ENCODE results near the gene HEXIM2. TPM values are rescaled to one million over a fixed set of nuclear protein-coding genes. Genes with fewer than 3 reads are reported as not detected.
"Not testable (repeated sequence)": the region's sequence is repeated elsewhere in the genome, so short reads cannot be mapped to it uniquely, and the experiment has no call there.

HEXIM2 gene
- total RNA-seq, 1 donor from 2014 or later, result 9.0 TPM

DNA sequence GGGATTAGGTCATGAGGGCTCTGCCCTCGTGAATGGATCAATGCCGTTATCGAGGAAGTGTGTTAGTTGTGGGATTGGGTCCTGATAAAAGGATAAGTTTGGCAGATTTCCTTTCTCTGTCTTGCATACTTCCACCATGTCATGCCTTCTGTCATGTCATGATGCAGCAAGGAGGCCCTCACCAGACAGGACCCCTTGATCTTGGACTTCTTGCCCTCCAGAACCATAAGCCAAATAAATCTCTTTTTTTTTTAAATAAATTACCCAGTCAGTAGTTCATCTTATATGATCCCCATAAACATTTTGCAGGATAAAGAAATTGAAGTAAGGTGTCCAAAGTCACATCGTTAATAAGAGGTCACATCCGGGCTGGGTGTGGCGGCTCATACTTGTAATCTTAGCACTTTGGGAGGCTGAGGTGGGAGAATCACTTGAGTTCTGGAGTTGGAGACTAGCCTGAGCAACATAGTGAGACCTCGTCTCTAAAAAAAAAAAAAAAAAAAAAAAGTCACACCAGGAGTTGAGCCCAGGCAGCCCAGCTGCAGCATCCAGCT, 25.2 kb downstream of the HEXIM2 start:
- intact Hi-C loops (cut with DNase I), result no loop called here
- no peak for ATAC-seq
- DNase-seq (ENCODE audit: missing footprints), result no peak

DNA sequence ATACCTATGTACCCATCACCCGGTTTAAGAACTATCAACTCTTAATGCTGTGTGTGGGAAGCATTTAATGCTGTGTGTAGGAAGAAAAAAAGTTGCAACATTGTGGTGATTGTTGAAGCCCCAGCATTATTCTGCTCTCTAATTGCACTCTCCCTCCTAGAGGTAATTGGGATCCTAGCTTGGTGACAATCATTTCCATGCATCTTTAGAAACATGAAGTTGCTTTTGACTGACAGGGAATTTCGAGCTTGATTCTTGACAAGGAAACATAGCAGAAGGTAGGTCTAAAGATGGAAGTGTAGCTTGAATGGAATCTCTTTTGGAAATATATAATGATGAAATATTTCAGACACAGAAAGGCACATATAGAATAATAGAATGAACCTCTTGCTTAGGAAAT, 27.3 kb downstream of the HEXIM2 start:
- intact Hi-C loops (cut with DNase I), result no loop called here
- no peak for DNase-seq (ENCODE audit: missing footprints)

DNA sequence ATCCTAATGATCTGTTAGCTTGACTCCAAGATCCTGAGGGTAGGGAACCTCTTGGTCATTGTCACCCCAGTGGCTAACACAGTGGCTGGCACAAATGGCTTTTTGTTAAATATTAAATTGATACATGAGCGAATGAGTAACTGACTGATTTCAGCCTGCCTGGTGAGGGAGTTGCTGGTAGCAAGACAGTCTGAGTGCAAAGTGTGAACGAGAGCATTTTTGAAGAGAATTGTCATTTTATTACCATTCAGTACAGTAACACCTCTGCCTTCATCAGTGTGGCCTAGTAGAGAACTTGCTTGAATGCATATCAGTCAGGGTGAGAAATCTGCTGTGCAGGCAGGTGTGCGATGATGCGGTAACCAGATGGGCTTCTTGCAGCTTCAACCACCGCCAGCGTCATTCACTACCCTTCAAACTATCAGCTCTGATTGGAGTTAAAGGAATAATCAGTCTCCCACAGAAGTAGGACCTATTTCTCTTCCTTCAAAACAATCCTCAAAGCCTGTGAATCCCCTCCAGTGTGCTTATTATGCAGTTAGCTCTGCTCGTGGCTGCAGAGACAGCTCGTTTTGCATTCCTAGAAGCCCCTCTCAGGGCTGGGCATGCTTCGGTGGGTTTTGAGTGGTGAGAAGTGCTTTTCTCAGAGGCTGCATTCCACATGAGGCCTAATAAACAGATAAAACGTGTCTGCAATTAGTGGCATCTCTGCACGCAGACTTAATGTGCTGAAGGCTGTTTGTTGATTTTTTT, 29.0 kb downstream of the HEXIM2 start:
- DNase-seq (ENCODE audit: missing footprints), result no peak
- intact Hi-C loops (cut with DNase I), result no loop called here

More for the DNA sequence above, 27.3 kb downstream of the HEXIM2 start:
- no peak for ATAC-seq

DNA sequence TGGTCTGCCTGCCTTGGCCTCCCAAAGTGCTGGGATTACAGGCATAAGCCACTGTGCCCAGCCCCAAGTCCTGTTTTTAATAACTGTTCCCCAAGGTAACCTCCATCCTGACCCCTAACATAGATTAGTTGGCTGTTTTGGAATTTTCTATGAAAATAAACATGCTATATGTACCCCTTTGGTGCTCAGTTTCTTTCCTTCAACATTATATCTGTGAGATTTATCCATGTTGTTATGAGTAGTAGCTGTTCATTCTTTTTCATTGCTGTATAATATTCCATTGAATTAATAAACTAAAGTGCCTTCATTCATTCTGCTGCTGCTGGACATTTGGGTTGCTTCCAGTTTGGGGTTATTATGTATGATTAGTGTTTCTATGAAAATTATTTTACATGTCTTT, 33.7 kb downstream of the HEXIM2 start:
- intact Hi-C loops (cut with DNase I), result no loop called here
- no peak for ATAC-seq
- DNase-seq (ENCODE audit: missing footprints), result no peak

More for the DNA sequence above, 29.0 kb downstream of the HEXIM2 start:
- no peak for ATAC-seq

DNA sequence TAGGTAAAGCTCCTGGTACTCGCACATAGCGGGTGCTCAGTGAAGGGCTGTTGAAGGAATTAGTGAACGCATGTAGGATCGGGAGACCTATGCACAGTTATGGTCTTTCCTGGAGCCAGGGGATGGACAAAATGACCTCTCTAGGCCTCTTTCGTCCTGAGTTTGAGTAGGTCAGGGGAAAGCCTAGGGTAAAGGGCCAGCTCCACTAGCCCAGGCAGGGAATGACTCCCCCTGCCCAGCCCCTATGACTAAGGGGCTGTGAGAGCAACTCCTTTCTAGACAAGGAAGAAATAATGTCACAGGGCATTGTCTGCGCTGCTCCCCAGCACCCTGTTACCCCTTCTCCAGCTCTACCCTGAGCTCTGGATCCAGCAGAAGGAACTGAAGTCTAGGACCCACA, 35.4 kb downstream of the HEXIM2 start:
- ATAC-seq (no peak), DNase-seq (ENCODE audit: missing footprints) (no peak)
- intact Hi-C loops (cut with DNase I), result loop anchor here (1.0 kb wide), 1 partner anchor 62 kb away; the partner anchor contains the start of gene ACBD4

DNA sequence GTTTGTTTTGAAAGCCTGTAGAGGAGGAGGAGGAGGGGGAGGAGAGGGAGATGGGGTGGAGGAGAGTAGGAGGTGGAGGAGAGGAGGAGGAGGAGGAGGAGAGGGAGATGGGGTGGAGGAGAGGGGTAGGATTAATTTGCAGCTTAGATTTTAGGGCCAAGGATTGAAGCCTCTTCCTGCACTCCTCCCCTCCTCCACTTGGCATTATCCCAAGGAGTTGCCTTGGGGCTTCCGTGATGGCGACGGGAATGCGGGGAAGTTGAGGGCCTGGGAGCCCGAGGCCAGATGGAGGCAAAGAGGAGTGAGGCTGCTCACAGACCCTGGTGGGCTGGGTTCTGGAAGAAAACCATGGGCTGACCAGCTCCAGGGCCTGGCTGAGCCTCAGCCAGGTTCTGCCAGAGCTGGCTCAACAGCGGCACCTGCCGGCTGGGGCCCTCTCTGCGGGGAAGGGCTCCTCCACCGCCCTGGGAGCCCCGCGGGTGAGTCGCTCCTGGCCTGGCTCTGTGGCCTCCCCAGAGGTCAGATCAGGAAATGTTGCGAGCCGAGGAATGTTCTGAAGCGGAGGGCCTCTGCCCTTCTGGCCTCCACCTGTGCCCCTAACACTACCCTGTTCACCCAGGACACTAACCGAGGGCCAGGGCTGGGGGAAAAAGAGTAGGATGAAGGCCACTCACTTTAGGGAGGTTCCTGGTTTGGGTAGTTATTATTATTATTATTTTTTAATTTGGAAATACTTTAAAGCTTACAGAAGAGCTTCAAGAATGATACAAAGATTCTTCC, 36.1 kb downstream of the HEXIM2 start:
- DNase-seq (ENCODE audit: missing footprints) (peak; percentile 96), ATAC-seq (peak; percentile 92)
- intact Hi-C loops (cut with DNase I), result loop anchor here (1.0 kb wide), 1 partner anchor 62 kb away; the partner anchor contains the start of gene ACBD4

DNA sequence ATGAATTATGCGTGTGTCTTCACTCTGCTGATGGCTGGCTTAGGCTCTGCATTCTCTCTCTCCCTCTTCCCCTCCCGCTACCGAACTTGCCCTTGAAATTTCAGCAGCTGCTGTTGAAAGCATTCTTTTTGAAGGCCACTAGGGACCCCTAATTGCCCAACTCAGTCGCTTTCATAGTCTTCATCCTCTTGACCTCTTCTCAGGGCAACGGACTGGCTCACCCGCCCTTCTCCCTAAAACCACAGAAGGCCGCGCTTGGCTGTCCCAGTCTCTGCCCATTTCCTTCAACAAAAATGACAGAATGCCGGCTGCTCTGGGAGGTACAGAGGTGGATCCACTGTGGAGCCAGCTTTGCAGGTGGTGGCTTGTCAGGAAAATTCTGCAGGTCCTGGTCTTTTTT, 39.0 kb downstream of the HEXIM2 start:
- DNase-seq (ENCODE audit: missing footprints) (no peak), ATAC-seq (peak; percentile 71)
- intact Hi-C loops (cut with DNase I), result no loop called here

DNA sequence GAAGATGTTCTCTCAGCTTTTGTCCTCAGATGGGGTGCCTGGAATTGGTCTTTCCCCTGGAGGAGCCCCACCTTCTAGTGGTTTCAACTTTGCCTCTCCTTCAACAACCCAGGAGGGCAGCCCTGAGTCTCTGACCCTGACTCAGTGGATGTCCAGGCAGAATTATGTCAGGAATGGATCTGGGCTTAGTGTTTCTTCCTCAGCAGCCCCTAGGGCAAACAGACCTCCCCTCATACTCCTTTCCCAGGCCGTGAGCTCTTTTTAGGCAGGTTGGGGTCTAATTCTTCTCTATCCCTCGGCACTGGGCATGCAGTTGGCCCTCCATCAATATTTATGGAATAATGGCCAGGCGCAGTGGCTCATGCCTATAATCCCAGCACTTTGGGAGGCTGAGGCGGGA, 39.8 kb downstream of the HEXIM2 start:
- intact Hi-C loops (cut with DNase I), result no loop called here
- ATAC-seq (no peak), DNase-seq (ENCODE audit: missing footprints) (no peak)

DNA sequence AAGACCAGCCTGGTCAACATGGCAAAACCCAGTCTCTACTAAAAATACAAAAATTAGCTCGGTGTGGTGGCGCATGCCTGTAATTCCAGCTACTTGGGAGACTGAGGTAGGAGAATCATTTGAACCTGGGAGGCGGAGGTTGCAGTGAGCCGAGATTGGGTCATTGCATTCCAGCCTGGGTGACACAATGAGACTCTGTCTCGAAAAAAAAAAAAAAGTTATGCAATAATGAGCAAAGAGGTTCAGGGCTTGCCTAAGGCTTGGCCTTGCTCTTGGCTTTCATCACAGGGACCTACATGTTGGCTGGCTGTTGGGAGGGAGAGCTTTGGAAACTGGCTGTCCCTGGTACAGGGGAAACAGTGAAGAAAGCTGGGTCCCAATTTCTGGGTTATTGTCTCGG, 40.2 kb downstream of the HEXIM2 start:
- DNase-seq (ENCODE audit: missing footprints); intact Hi-C loops (cut with DNase I): not testable (repeated sequence)
- ATAC-seq, result peak; percentile 61

DNA sequence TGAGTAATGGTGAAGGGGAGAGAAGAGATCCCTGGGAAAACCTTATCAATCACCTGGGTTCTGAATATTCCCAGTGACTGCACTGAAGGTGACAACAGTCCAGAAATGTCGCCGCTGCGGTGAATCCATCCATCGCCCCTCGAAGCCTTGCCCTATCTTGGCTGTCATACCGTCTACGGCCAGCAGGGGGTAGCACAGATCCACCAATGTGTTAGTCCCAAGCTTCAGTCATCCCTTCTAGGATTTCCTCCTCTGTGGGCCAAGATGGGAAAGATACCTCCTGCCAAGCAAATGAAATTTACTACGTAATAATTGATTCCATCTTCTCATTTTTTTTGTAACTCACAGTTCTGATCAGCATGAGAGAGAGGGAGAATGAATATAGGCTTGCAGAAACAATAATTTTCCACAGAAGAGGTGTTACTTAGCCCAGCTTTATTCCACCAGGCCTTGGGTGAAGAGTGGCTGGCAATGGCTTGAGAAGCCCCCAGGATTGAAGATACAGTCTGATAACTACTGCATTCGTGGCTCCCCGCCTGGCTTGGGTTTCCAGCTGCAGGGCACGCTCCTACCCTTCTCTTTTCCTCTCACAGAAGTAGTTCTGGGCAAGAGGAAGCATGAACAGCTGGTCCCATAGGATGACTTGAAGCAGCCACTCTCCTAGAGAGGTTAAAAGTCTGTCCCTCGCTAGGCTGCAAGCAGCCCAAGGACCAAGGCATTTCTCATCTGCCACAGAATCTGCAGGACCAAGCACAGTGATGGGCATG, 57.4 kb downstream of the HEXIM2 start:
- peak; percentile 90 for DNase-seq (ENCODE audit: missing footprints)
- peak; percentile 80 for ATAC-seq
- intact Hi-C loops (cut with DNase I), result loop anchor here (1.0 kb wide), 2 partner anchors 16 to 166 kb away; no protein-coding TSS in a partner anchor

Small RNA genes lying within 50 kb of the gene (microRNA-seq; reads per million reads assigned to microRNA genes)
- gene MIR6784, result not detected

Other genes with a start within 250 kb of the HEXIM2 start
- 3.7 TPM for gene GFAP, start 246.4 kb upstream of the HEXIM2 start, total RNA-seq
- 2.5 TPM for gene KIF18B, start 214.1 kb upstream of the HEXIM2 start, total RNA-seq
- 11.3 TPM for gene C1QL1, start 193.6 kb upstream of the HEXIM2 start, total RNA-seq
- 24.2 TPM for gene DCAKD, start 110.2 kb upstream of the HEXIM2 start, total RNA-seq
- gene NMT1, start 100.6 kb upstream of the HEXIM2 start, total RNA-seq, result 96.0 TPM
- gene PLCD3, start 29.4 kb upstream of the HEXIM2 start, total RNA-seq, result 200 TPM
- 6.7 TPM for gene ACBD4, start 26.2 kb upstream of the HEXIM2 start, total RNA-seq
- gene HEXIM1, start 13.4 kb upstream of the HEXIM2 start, total RNA-seq, result 33.1 TPM
- 13.7 TPM for gene FMNL1, start 60.0 kb downstream of the HEXIM2 start, total RNA-seq
- gene SPATA32, start 100.2 kb downstream of the HEXIM2 start, total RNA-seq, result not detected
- 14.4 TPM for gene MAP3K14, start 155.1 kb downstream of the HEXIM2 start, total RNA-seq

All from Right ventricle myocardium inferior (tissue), 1 donor.